RWPE1 (cell line): ENCODE data around the gene ZFP69B.
A peak's percentile ranks its signal among the peaks of the same experiment; 100 is the strongest.

ENCODE experiments used
- CTCF ChIA-PET: fragments of 350-600 bp; sonication (Branson Sonifier 250); formaldehyde crosslinking; extraction: SDS; loops from one replicate; lab custom pipeline; 2021; lab: Yijun Ruan, JAX
- POLR2A ChIA-PET: fragments of 400-600 bp; formaldehyde crosslinking; extraction: SDS; loops from one replicate; lab custom pipeline; 2020; ENCODE audit warnings: antibody characterized with exemption; ENCODE audit not compliant: low non-redundant PET; lab: Yijun Ruan, JAX
- DNase-seq: peaks from one replicate; pipeline ENCODE4 v3.0.0; 2012; ENCODE audit warnings: low spot score
- H3K27ac ChIP-seq: fragments of 450-650 bp; 2 replicates; pipeline ENCODE4 v1.5.1; 2017
- TF ChIP-seq, protein P1 (sequence below): fragments of 450-650 bp; conservative IDR thresholded peaks from 2 replicates; pipeline ENCODE4 v1.5.1; 2017; ENCODE audit warnings: low read depth, mild to moderate bottlenecking

Gene ZFP69B

DNA sequence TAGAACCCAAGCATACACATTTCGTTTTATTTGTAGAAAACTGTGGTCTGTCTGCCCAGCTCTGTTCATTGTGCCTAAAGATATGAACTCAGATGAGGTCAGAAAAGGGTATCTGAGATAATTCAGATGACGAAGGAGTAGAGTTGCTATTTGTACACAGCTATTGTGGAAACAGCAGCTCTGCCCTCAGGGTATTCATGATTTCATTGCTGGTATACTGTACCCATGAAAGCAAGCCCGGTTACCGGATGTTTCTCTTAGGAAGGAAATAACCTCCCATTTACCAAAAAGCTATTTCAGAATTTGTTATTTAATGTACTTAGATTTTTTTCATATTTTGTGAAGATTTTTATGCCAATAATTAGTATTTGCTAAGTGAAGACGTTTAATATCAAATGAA is 39.0 kb upstream of the ZFP69B start:
- H3K27ac ChIP-seq: no peak overlapping the region
- ChIA-PET POLR2A (no interaction called here), CTCF (interaction anchor here (1.6 kb wide), 1 partner anchor 73 kb away, joined by 7 read pairs; no protein-coding TSS in a partner anchor)
- TF ChIP-seq, protein P1, sequence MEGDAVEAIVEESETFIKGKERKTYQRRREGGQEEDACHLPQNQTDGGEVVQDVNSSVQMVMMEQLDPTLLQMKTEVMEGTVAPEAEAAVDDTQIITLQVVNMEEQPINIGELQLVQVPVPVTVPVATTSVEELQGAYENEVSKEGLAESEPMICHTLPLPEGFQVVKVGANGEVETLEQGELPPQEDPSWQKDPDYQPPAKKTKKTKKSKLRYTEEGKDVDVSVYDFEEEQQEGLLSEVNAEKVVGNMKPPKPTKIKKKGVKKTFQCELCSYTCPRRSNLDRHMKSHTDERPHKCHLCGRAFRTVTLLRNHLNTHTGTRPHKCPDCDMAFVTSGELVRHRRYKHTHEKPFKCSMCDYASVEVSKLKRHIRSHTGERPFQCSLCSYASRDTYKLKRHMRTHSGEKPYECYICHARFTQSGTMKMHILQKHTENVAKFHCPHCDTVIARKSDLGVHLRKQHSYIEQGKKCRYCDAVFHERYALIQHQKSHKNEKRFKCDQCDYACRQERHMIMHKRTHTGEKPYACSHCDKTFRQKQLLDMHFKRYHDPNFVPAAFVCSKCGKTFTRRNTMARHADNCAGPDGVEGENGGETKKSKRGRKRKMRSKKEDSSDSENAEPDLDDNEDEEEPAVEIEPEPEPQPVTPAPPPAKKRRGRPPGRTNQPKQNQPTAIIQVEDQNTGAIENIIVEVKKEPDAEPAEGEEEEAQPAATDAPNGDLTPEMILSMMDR: no peak
- DNase-seq: peak; percentile 63

DNA sequence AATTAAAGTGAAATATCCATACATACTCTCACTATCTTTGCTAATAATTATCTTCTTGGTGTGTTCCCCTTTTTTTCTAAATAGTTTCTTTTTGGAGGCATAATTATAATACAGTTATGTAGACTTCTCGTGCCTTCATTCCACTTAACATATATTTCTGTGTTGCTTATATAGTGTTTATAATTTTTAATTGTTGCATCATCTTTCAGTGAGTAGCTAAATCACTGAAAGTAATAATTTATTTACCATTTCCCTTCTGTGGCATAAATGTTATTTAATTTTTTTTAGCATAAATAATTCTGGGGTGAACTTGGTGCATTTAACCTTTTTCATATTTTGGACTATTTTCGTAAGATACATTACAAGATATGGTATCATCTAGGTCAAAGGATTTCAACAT is 38.4 kb upstream of the ZFP69B start:
- CTCF ChIA-PET: interaction anchor here (1.6 kb wide), 1 partner anchor 73 kb away, joined by 7 read pairs; no protein-coding TSS in a partner anchor

DNA sequence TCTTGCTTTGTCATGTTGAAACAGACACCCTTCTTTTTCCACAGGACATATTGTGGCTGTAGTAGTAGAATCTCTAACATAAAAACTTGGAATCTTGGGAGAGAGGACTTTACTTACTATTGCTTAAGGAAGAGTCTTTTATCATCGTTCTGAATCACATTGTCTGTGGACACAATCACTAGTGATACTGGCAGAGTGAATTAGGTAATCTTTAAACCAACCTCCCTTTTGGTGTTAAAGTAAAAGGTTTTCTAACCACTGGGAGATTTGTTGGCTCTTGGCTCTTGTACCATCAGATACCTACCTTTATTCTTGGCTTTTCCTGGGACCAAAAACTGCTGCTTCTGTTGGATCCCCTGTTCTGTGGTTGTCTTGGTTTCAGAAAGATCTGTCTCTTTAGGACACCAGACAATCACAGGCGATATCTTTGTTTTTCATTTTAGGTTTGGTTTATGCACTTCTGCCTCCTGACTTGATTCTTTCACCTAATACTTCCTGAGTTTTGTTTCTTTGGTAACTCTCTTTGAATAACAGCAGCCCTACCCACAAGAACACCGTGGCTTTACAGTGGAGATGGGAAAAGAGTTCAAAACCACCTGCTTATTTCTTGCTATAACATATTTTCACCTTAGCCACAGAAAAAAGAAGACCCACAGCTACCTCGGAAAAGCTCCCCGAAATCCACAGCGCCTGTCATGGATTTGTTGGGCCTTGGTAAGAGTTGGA is 36.6 kb upstream of the ZFP69B start:
- H3K27ac ChIP-seq: no peak overlapping the region
- TF ChIP-seq, protein P1: no peak
- POLR2A ChIA-PET: no interaction called here
- CTCF ChIA-PET: no interaction called here
- DNase-seq: no peak

More for the DNA sequence above, 38.4 kb upstream of the ZFP69B start:
- TF ChIP-seq, protein P1: no peak
- no peak for DNase-seq
- POLR2A ChIA-PET: no interaction called here
- H3K27ac ChIP-seq: no peak overlapping the region

DNA sequence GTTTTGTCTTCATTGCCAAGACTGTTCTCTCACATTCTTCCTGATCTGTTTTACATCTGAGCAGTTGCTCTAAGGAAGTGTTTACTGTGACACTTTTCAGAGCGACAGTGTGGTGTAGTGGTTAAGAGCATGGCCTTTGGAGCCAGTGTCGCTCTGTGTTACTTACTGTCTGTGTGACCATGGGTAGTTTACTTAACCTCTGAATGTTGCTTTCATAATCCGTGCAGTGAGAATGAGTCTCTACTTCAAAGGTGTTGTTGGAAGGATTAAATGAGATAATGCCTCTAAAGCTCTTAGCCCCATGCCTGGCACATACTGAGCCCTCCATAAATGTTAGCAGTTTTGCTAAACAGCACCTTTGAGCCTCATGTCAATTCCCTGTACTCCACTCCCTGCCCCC is 35.9 kb upstream of the ZFP69B start:
- H3K27ac ChIP-seq: no peak overlapping the region
- TF ChIP-seq, protein P1: no peak
- POLR2A ChIA-PET: no interaction called here
- CTCF ChIA-PET: no interaction called here
- DNase-seq: no peak

DNA sequence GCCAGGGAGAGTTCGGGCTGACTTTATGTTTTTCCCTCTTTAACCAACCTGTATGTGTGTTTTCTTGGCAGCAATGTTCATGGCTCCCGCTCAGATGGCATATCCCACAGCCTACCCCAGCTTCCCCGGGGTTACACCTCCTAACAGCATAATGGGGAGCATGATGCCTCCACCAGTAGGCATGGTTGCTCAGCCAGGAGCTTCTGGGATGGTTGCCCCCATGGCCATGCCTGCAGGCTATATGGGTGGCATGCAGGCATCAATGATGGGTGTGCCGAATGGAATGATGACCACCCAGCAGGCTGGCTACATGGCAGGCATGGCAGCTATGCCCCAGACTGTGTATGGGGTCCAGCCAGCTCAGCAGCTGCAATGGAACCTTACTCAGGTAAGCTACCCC is 33.6 kb upstream of the ZFP69B start:
- ChIA-PET POLR2A (no interaction called here), CTCF (interaction anchor here (0.6 to 2.1 kb wide), 3 partner anchors 8 to 21 kb away, joined by 3 to 7 read pairs (median 5); no protein-coding TSS in a partner anchor)
- H3K27ac ChIP-seq: no peak overlapping the region
- no peak for DNase-seq
- TF ChIP-seq, protein P1: no peak

DNA sequence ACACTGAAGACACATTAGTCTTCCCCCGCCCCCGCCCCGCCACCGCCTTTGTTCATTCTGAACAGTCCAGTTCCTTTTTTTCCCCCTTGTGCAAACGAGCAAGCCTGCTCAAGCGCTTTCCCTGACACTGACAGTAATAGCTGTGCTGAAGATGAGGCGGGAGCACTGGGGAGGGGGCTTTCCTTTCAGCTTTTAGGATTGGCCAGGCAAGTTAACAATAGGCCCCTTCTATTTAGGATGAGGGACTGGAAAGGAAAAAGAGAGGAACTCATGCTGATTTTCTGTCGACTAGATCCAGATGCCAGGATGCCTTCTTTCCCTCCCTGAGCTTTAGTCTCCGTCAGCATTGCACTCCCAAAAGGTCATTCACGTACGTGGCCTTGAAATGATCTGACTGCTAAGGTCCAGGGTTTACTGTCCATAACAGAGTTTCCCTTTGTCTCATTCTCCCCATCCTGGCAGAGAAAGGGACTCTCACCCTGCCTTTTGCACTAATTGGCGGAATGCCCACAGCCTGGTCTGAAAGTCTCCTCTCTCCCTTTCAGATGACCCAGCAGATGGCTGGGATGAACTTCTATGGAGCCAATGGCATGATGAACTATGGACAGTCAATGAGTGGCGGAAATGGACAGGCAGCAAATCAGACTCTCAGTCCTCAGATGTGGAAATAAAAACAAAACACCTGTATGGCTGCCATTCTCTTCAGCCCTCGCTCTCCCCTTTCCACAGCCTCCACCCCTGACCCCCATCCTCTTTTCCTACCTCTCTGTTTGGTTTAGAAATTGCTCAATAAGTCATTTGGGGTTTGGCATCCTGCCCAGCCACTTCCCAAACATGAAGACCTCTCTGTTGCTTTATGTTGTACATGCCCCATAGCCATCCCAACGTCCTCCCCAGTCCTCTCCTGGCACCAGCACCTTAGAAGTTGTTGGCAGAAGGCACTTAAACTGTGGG is 28.6 kb upstream of the ZFP69B start:
- TF ChIP-seq, protein P1: no peak
- ChIA-PET CTCF (interaction anchor here (1.1 kb wide), 1 partner anchor 277 kb away, joined by 4 read pairs; no protein-coding TSS in a partner anchor), POLR2A (no interaction called here)
- DNase-seq: no peak
- H3K27ac ChIP-seq: no peak overlapping the region
